GM21717 (cell line): ENCODE results near the gene TWIST2.

ENCODE experiments used
- ATAC-seq: cut with Tn5 transposase; IDR thresholded peaks from one replicate; pipeline ENCODE4 v1.9.1; 2021; ENCODE audit warnings: mild to moderate bottlenecking, moderate library complexity; ENCODE audit not compliant: unreplicated experiment

The TWIST2 gene

GRCh38 chr2:238855891-238856580 is 8.2 kb downstream of the TWIST2 start:
- ATAC-seq: no peak

- ATAC-seq: no peak
Observed at GRCh38 chr2:238856713-238857567, 9.1 kb downstream of the TWIST2 start.

GRCh38 chr2:238857959-238858358 is 10.1 kb downstream of the TWIST2 start:
- ATAC-seq: no peak

GRCh38 chr2:238859636-238860347 is 11.9 kb downstream of the TWIST2 start:
- ATAC-seq: no peak

- no peak for ATAC-seq
Observed at GRCh38 chr2:238861013-238861730, 13.3 kb downstream of the TWIST2 start.

DNA sequence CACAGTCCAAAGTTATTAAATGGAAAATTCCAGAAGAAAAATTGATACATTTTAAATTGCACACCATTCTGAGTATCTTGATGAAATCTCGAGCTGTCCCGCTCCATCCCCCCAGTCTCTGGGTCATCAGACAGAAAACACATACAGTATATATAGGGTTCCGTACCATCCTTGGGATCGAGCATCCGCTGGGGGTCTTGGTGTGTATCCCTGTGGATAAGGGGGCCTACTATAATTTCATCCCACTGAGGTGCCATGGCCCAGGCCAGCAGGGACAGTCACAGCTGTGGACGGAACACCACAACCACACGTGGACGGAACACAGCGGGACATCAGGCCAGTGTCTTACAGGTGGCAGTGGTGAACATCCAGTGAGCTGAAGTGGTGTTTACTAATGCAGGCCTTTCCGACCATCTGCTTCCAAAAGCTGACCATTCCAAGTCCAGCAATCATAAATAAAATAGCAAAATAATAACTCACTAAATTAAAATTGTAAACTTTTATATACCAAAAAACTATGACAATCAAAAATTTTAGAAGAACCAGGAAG is 14.0 kb downstream of the TWIST2 start:
- no peak for ATAC-seq

DNA sequence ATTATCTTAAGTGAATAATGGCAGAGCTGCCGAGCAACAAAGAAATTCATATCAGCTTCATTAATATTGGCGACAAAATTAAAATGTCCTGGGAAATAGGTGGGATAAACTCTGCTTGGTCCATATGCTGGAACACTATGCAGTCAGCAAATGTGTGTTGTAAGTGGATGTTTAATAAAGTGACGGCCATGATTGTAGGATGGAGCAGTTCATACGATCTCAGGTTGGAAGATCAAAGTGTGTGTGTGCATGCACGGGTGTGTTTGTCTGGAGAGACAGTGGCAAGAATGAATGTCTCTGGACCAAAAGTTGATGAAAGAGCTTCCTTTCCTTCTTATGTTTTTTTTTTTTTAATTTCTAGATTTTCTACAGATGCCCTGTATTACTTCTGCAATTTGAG is 14.8 kb downstream of the TWIST2 start:
- ATAC-seq: no peak

DNA sequence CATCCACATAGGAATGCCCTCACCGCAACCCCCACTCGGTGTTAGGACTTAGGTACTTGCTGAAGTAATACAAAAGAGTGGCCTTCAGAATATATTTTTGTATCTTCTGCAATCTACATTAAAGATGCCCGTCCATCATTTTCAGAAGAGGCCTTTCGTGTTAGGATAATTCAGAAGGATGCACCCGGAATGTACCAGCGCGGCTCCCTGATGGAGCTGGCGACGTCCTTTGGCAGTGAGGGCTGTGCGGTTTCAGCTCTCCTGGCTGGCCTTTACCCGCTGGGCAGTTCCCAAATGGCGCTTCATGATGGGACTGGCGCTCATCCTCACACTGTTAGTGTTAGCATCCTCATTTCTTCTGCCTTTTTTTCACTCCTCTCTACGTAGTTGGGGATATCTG is 15.3 kb downstream of the TWIST2 start:
- ATAC-seq: no peak

- no peak for ATAC-seq
Observed at GRCh38 chr2:238863749-238864206, 15.9 kb downstream of the TWIST2 start.

DNA sequence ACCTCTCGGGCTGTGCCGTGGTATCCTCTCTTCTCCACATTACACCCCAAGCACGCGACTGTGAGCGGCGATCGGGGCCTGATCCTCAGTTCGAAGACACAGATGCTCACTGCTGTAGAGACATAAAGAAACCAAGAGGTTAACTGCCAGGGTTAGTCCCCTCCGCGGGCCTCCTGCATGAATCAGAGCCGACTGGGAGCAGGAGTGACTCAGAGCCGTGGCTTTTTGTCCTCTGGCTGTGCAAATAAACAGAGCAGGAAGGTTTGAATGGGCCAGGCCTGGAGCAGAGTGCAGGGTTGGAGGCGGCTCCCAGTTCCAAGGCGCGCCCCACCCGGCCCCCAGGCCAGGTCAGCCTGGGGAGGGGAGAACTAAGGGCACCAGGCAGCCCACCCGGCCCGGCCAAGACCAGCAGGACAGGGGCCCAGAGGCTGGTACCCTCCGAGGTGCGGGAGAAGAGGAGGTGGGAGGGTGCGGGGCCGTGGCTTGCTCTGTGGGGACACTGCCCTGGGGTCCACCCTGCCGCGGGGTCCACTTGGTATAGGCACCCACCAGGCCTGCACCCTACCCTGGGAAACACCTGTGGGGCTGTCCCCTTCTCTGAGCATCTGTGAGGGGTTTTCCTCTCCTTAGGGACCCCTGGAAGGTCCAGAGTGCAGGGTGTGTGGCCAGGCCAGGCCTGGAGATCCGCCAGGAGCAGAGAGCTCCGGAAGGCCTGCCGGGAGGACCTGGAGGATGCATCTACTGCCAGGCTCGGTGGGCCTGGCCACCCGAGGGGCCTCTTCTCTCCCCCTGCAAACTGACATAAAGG is 16.5 kb downstream of the TWIST2 start:
- no peak for ATAC-seq

DNA sequence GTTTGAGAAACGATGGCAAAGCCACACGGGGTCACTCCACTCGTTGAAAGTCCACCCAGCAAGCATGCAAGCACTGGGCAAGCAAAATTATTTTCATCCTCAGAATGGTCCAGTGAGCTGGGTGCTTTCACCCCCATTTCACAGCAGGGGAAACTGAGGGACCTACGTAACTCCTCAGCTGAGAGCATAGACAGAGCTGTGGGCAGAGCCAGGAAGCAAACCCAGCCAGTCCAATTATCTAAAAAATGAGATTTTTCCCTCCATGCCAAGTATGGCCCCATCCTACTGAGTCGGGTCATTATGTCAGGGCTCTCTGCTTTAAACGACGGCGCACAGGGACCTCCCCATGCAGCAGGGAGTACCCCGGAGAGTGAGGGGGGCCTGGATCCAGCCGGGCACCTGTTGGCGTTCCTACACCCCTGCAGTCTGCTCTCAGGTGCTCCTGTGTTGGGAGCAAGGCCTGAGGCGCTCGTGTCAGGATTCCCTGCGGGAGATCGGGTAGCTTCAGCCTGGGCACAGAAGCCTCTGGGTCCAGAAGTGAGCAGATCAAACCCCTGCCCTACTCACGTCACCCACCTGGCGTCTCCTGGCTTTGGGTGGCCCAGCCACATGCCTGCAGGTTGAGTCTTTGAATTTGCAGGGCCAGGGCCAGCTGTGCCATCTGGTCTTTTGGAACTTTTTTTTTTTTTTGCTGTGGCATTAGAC is 17.3 kb downstream of the TWIST2 start:
- ATAC-seq: no peak

DNA sequence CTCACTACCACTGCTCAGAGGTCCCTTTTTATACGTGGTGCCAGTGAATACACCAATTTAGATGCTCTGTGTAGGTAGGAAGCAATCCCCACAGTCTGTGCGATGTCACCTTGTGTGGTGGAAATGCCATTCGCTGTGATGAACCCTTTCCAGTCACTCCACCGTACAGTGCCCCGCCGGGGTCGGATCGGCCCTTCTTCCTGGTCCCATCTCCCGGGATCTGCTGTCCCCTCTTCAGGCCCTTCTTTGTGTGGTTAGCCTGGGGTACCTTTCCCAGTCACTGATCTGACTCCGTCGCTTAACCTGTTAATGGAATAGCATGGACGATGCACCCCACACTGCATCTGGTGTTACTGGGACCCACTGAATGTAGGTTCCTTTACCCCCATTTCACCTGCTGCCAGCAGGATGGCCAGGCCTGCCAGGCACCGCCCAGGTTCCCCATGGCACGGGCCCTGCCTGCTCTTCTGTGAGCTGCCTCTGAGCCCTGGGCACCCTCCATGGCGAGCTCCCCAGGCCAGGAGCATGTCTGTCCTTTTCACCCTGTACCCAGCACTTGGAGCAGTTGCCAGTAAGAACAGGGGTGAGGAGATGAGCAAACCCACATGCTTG is 18.0 kb downstream of the TWIST2 start:
- no peak for ATAC-seq

DNA sequence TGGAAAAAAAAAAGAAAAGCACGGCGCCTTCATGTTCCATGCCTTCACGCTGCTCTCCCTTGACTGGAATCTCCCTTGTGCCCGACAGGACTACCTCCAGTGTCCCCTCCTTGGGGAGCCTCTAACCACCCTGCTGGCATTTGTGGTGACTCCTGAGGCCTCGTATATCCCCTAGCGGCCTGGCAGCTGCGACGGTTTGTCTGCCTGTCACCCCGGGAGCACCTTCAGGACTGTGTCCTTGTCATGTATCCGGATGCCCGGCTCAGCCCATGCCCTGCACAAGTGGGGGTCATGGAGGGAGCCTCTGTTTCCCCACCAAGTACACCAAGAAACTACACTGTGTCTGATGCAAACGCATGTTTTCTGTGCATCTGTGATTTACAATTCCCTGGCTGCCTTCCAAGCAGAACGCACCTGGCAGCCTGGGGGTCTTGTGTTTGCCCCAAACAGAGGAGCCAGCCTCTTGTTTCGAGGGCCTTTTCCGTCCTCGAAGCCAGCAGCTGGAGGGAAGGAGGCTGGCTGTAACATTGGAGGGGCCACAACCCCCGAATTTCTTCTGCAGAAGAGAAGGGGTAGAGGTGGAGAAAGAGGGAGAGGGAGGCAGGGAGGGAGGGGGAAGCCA is 18.9 kb downstream of the TWIST2 start:
- no peak for ATAC-seq

DNA sequence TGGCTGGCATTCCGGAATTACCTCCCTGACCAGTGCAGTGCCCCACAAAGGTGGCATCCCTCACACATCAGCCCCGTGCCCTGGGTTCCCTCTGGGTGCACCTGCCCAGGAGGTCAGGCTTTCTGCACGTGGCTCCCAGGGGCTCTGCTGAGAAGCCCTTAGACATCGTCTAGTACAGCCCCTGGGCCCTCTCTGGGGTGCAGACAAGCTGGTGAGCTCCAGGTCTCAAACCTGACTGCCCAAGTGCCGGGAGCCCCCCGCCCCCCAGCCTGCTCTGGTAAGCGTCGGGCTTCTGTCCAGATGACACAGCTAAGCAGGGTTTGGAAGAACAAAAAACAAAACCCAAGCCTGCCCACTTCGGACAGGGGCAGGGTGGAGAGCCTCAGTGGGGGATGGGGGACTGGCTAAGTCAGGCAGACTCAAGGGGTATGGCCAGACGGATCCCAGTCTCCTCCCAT is 20.2 kb downstream of the TWIST2 start:
- ATAC-seq: no peak

DNA sequence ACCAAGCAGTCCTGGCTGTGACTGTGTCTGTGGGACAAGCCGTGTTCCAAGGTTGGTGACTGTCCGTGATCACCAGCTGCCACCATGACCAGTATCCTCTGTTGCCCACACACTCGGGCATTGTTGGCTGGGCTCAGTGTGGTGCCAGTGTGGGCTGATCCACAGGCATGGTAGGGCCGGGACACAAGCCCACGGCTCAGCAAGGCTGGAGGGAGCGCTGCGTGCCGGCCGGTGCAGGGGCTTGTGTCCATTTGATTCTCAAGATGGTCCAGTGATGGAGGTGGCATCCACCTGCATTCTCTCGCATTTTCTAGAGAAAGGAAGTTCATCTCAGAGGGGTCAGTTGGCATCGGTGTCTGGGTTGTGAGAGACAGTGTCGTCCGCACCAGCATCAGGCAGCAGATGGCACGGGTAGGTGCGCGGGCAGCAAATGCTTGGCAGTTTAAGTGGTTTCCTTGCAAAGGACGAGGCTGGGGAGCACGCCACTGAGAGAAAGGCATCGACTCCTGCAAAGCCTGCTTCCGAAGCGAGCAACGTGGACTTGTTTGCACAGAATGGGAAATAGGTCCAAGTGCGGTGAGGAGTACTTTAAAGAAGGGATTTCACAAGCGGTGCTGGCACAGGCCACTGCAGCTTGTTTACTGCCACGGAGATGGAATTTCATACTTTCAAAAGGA is 20.9 kb downstream of the TWIST2 start:
- no peak for ATAC-seq

- no peak for ATAC-seq
Observed at GRCh38 chr2:238869293-238870124, 21.6 kb downstream of the TWIST2 start.

- no peak for ATAC-seq
Observed at GRCh38 chr2:238870261-238870660, 22.4 kb downstream of the TWIST2 start.
